ENCODE results near the gene PABPC1L. TPM values are rescaled to one million over a fixed set of nuclear protein-coding genes. Genes with fewer than 3 reads are reported as not detected.

Gene PABPC1L
- total and polyA plus RNA-seq, 7 donors, result 1.0 to 2.8 (median 1.8) TPM

DNA sequence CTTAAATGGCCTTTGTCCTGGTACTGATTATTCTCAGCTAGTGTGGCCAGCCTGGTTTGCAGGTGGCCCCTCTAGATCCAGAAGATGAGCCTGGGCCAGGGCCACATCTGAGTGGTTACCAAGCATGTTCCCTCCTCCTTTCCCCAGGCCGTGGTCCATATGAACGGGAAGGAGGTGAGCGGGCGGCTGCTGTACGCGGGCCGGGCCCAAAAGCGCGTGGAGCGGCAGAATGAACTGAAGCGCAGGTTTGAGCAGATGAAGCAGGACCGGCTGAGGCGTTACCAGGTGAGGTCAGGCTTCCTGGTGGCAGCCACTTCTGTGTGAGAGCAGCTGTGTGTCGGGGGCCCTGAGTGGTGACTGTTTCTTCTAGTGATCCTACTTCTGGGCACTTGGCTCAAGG is 11.6 kb downstream of the PABPC1L start:
- peaks cover 0 to 2% of the 10 kb centered on the region in 2 donors for H3K36me3 ChIP-seq (ENCODE audit: insufficient read depth in 1 of 2, low read depth in 1 of 2)
- no peaks in the 10 kb centered on the region for H3K27me3 ChIP-seq (ENCODE audit: insufficient read depth in 3 of 3, low read length in 2 of 3)
- WGBS, 3 donors, result 97 to 99% (median 97%) methylated on average over 14 of the region's 14 CpGs
- no peaks in the 10 kb centered on the region for H3K9me3 ChIP-seq
- intact Hi-C loops (cut with DNase I), result no loop called here
- no peaks in the 10 kb centered on the region for H3K4me1 ChIP-seq
- DNase-seq, result no peak
- H3K27ac ChIP-seq, result no peak overlapping the region
- H3K4me3 ChIP-seq, result no peak overlapping the region
- TF ChIP-seq, protein P1, sequence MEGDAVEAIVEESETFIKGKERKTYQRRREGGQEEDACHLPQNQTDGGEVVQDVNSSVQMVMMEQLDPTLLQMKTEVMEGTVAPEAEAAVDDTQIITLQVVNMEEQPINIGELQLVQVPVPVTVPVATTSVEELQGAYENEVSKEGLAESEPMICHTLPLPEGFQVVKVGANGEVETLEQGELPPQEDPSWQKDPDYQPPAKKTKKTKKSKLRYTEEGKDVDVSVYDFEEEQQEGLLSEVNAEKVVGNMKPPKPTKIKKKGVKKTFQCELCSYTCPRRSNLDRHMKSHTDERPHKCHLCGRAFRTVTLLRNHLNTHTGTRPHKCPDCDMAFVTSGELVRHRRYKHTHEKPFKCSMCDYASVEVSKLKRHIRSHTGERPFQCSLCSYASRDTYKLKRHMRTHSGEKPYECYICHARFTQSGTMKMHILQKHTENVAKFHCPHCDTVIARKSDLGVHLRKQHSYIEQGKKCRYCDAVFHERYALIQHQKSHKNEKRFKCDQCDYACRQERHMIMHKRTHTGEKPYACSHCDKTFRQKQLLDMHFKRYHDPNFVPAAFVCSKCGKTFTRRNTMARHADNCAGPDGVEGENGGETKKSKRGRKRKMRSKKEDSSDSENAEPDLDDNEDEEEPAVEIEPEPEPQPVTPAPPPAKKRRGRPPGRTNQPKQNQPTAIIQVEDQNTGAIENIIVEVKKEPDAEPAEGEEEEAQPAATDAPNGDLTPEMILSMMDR (IDR thresholded peaks at IDR 0.05), result no peak
- no peak for ATAC-seq

DNA sequence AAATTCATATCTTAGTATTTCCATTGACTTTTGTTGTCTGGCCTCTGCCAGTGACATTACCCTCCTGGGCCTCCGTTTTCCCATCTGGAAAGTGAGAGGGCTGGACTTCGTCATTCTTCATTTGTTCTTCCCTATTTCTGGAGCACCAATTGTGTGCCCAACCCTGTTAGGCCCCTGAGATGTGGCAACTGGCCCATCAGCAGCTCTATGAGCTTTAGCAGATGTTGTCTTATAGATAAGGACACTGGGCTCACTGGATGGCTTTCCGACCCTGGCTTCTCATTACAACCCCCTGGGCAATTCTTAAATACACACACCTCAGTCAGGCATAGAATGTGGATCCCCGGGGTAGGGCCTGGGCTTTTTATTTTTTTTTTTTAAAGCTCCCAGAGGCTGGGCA is 14.7 kb downstream of the PABPC1L start:
- no peak overlapping the region for H3K4me3 ChIP-seq
- DNase-seq (no peak), ATAC-seq (no peak)
- 88 to 93% (median 91%) methylated on average over 4 of the region's 4 CpGs for WGBS, 3 donors
- H3K9me3 ChIP-seq, result no peaks in the 10 kb centered on the region
- H3K36me3 ChIP-seq (ENCODE audit: insufficient read depth in 1 of 2, low read depth in 1 of 2), result peaks cover 0 to 2% of the 10 kb centered on the region in 2 donors
- H3K4me1 ChIP-seq, result no peaks in the 10 kb centered on the region
- H3K27me3 ChIP-seq (ENCODE audit: insufficient read depth in 3 of 3, low read length in 2 of 3), result no peaks in the 10 kb centered on the region
- TF ChIP-seq, protein P1 (IDR thresholded peaks at IDR 0.05), result no peak
- intact Hi-C loops (cut with DNase I), result no loop called here
- H3K27ac ChIP-seq, result no peak overlapping the region

DNA sequence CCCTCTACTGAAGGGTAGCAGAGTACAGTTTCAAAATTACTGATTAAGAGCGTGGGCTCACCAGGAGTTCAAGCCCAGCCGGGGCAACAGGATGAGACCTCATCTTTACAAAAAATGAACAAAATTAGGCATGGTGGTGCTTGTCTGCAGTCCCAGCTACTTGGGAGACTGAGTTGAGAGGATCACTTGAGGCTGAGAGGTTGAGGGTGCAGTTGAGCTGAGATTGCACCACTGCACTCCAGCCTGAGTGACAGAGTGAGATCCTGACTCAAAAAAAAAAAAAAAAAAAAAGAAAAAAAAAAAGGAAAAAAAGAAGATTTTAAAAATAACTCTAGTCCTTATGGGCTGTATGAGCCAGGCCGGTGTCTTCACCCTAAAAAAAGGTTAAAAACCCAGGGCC is 18.7 kb downstream of the PABPC1L start:
- 78 to 81% (median 79%) methylated on average over 3 of the region's 3 CpGs for WGBS, 3 donors
- Histone ChIP-seq H3K4me3 (no peak overlapping the region), H3K27ac (no peak overlapping the region), H3K27me3 (ENCODE audit: insufficient read depth in 3 of 3, low read length in 2 of 3) (no peaks in the 10 kb centered on the region), H3K4me1 (no peaks in the 10 kb centered on the region), H3K9me3 (no peaks in the 10 kb centered on the region), H3K36me3 (ENCODE audit: insufficient read depth in 1 of 2, low read depth in 1 of 2) (peaks cover 0 to 2% of the 10 kb centered on the region in 2 donors)
- TF ChIP-seq, protein P1 (IDR thresholded peaks at IDR 0.05), result no peak
- DNase-seq (no peak), ATAC-seq (no peak)
- intact Hi-C loops (cut with DNase I), result no loop called here

DNA sequence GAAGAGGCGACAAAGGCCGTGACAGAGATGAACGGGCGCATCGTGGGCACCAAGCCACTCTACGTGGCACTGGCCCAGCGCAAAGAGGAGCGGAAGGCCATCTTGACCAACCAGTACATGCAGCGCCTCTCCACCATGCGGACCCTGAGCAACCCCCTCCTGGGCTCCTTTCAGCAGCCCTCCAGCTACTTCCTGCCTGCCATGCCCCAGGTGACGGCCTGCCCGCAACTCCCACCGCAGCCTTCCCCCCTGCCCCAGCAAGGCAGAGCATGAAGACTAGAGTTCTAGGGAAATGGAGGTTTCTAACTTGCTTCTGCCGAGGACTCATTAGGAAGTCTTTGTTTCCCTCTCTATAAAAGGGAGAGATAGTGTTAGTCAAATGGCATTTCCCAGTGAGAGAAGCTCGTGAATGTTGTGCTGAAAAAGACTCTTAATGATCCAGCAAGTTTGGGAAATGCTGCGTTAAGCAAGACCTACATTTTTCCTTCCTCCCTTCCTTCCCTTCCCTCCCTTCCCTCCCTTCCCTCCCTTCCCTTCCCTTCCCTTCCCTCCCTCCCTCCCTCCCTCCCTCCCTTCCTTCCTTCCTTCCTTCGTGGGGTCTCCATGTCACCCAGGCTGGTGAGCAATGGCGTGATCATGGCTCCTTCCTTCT is 20.8 kb downstream of the PABPC1L start:
- TF ChIP-seq, protein P1 (IDR thresholded peaks at IDR 0.05), result no peak
- no peak for ATAC-seq
- Histone ChIP-seq H3K4me1 (no peaks in the 10 kb centered on the region), H3K27ac (no peak overlapping the region), H3K9me3 (no peaks in the 10 kb centered on the region), H3K36me3 (ENCODE audit: insufficient read depth in 1 of 2, low read depth in 1 of 2) (no peaks in the 10 kb centered on the region), H3K27me3 (ENCODE audit: insufficient read depth in 3 of 3, low read length in 2 of 3) (no peaks in the 10 kb centered on the region), H3K4me3 (no peak overlapping the region)
- 86 to 93% (median 92%) methylated on average over 13 to 18 of the region's 18 CpGs for WGBS, 3 donors
- intact Hi-C loops (cut with DNase I), result no loop called here
- no peak for DNase-seq

DNA sequence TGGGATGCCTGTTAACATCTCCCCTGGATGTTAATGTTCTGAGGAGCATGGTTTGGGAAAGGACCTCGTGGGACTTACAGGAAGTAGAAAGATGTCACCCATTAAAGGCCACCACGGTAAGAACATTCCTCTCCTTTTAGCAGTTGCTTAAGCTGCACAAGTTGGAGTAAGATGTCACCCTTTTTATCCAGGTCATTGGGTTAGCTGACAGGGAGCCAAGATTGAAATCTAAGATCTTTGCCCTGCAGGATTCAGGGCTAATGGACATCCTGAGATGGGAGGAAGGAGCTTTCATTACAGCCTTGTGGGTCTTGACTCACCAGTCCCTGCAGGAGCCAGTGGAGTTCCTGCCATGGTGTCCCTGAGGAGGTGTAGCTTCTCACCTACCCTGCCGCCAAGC is 22.1 kb downstream of the PABPC1L start:
- intact Hi-C loops (cut with DNase I), result no loop called here
- TF ChIP-seq, protein P1 (IDR thresholded peaks at IDR 0.05), result no peak
- no peaks in the 10 kb centered on the region for H3K9me3 ChIP-seq
- no peaks in the 10 kb centered on the region for H3K36me3 ChIP-seq (ENCODE audit: insufficient read depth in 1 of 2, low read depth in 1 of 2)
- 49 to 69% (median 56%) methylated on average over 3 of the region's 3 CpGs for WGBS, 3 donors
- no peaks in the 10 kb centered on the region for H3K4me1 ChIP-seq
- H3K4me3 ChIP-seq, result no peak overlapping the region
- no peak overlapping the region for H3K27ac ChIP-seq
- ATAC-seq (peak; percentile 30 to 68 (median 40)), DNase-seq (no peak)
- H3K27me3 ChIP-seq (ENCODE audit: insufficient read depth in 3 of 3, low read length in 2 of 3), result no peaks in the 10 kb centered on the region
